ENCODE measurements around the gene HCN2. TPM values are rescaled to one million over a fixed set of nuclear protein-coding genes. Genes with fewer than 3 reads are reported as not detected.

HCN2 gene
- polyA plus RNA-seq, 1 donor from 2014 or later = 4.7 TPM

DNA sequence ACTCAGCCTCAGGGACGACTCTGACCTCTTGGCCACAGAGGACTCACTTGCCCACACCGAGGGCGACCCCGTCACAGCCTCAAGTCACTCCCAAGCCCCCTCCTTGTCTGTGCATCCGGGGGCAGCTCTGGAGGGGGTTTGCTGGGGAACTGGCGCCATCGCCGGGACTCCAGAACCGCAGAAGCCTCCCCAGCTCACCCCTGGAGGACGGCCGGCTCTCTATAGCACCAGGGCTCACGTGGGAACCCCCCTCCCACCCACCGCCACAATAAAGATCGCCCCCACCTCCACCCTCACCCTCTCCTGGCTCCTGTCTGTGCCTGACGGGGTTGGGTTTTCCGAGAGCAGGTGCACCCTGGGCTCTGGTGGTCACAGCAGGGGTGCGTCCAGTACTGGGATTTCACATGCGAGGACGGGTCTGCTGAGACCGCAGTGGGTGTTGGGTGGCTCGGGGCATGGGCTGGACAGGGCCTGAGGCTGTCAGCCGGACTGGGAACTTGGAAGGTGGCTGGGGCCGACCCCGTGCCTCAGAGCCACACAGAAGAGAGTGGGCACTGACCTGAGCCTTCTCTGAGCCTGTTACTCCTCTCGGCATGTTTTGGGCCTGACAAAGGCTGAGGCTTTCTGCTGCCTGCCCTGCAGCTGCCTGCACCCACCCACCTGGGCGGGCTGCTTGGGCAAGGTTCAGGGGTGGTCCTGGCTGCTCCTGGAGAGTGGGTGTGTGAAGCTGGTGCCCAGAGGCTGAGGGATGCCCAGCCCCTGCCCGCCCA, 6.3 kb upstream of the HCN2 start:
- no peaks in the 10 kb centered on the region for H3K9me2 ChIP-seq (ENCODE audit: insufficient read depth, low read length)
- peaks cover 2% of the 10 kb centered on the region for H3K79me2 ChIP-seq (replicated peaks; ENCODE audit: insufficient read depth, low read length)
- no peak overlapping the region for H3K4me2 ChIP-seq (ENCODE audit: low read length)
- H3K9ac ChIP-seq (ENCODE audit: low read length) = no peak overlapping the region
- peaks cover 6% of the 10 kb centered on the region for H3K36me3 ChIP-seq (ENCODE audit: insufficient read depth, low read length)
- TF ChIP-seq TAF1 (IDR thresholded peaks at IDR 0.05; ENCODE audit: low read depth) = no peak
- no peak for TF ChIP-seq POLR2AphosphoS5 (IDR thresholded peaks at IDR 0.05)
- no peak for TF ChIP-seq EP300 (conservative IDR thresholded peaks at IDR 0.05; ENCODE audit: poor library complexity, severe bottlenecking)
- TF ChIP-seq CTCF (IDR thresholded peaks at IDR 0.05; ENCODE audit: poor library complexity, severe bottlenecking) = no peak
- H4K20me1 ChIP-seq (ENCODE audit: insufficient read depth) = no peaks in the 10 kb centered on the region
- H3K9me3 ChIP-seq (ENCODE audit: low read length) = no peaks in the 10 kb centered on the region
- H3K27me3 ChIP-seq (ENCODE audit: insufficient read depth, low read depth, low read length) = peaks cover 3% of the 10 kb centered on the region
- H3K4me3 ChIP-seq (ENCODE audit: low read length) = no peak overlapping the region
- no peak overlapping the region for H2AFZ ChIP-seq (ENCODE audit: low read depth, low read length)
- no peaks in the 10 kb centered on the region for H3F3A ChIP-seq (ENCODE audit: insufficient read depth, low read length, poor library complexity, severe bottlenecking)
- H3K27ac ChIP-seq (ENCODE audit: low read length) = no peak overlapping the region

DNA sequence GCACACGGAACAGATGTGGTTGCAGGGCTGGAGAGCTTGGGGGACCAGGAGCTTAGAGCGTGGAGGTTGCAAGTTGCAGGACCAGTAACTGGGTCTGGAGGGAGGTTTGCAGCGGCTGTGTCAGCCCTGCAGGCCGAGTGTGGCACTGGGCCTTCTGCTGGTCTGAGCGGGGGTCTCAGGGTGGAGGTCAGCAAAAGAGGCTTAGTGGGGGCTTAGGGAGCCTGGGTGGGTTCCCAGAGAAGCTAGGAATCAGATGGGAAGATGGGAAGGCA, 5.8 kb upstream of the HCN2 start:
- Histone ChIP-seq H3F3A (ENCODE audit: insufficient read depth, low read length, poor library complexity, severe bottlenecking) (no peaks in the 10 kb centered on the region), H3K4me2 (ENCODE audit: low read length) (no peak overlapping the region), H3K27me3 (ENCODE audit: insufficient read depth, low read depth, low read length) (peaks cover 9% of the 10 kb centered on the region), H3K79me2 (replicated peaks; ENCODE audit: insufficient read depth, low read length) (no peaks in the 10 kb centered on the region), H4K20me1 (ENCODE audit: insufficient read depth) (no peaks in the 10 kb centered on the region), H2AFZ (ENCODE audit: low read depth, low read length) (no peak overlapping the region), H3K9ac (ENCODE audit: low read length) (no peak overlapping the region), H3K27ac (ENCODE audit: low read length) (no peak overlapping the region), H3K9me2 (ENCODE audit: insufficient read depth, low read length) (no peaks in the 10 kb centered on the region), H3K36me3 (ENCODE audit: insufficient read depth, low read length) (peaks cover 6% of the 10 kb centered on the region), H3K9me3 (ENCODE audit: low read length) (no peaks in the 10 kb centered on the region), H3K4me3 (ENCODE audit: low read length) (no peak overlapping the region)
- TF ChIP-seq CTCF (IDR thresholded peaks at IDR 0.05; ENCODE audit: poor library complexity, severe bottlenecking) (no peak), SMC3 (conservative IDR thresholded peaks at IDR 0.05; ENCODE audit: poor library complexity) (no peak), RAD21 (conservative IDR thresholded peaks at IDR 0.05) (no peak), EZH2 (IDR thresholded peaks at IDR 0.05; ENCODE audit: borderline replicate concordance, insufficient read depth, low read length, poor library complexity, severe bottlenecking) (no peak), POLR2AphosphoS5 (IDR thresholded peaks at IDR 0.05) (no peak), EP300 (conservative IDR thresholded peaks at IDR 0.05; ENCODE audit: poor library complexity, severe bottlenecking) (no peak), TAF1 (IDR thresholded peaks at IDR 0.05; ENCODE audit: low read depth) (no peak), MXI1 (conservative IDR thresholded peaks at IDR 0.05; ENCODE audit: poor library complexity, severe bottlenecking) (no peak)
- TF ChIP-seq, protein P1, sequence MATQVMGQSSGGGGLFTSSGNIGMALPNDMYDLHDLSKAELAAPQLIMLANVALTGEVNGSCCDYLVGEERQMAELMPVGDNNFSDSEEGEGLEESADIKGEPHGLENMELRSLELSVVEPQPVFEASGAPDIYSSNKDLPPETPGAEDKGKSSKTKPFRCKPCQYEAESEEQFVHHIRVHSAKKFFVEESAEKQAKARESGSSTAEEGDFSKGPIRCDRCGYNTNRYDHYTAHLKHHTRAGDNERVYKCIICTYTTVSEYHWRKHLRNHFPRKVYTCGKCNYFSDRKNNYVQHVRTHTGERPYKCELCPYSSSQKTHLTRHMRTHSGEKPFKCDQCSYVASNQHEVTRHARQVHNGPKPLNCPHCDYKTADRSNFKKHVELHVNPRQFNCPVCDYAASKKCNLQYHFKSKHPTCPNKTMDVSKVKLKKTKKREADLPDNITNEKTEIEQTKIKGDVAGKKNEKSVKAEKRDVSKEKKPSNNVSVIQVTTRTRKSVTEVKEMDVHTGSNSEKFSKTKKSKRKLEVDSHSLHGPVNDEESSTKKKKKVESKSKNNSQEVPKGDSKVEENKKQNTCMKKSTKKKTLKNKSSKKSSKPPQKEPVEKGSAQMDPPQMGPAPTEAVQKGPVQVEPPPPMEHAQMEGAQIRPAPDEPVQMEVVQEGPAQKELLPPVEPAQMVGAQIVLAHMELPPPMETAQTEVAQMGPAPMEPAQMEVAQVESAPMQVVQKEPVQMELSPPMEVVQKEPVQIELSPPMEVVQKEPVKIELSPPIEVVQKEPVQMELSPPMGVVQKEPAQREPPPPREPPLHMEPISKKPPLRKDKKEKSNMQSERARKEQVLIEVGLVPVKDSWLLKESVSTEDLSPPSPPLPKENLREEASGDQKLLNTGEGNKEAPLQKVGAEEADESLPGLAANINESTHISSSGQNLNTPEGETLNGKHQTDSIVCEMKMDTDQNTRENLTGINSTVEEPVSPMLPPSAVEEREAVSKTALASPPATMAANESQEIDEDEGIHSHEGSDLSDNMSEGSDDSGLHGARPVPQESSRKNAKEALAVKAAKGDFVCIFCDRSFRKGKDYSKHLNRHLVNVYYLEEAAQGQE (IDR thresholded peaks at IDR 0.05; ENCODE audit: borderline replicate concordance) = no peak

All from neural cell (in vitro differentiated cells).